GM12875 (cell line): ENCODE results near the gene CTRL.

Source experiments
- H3K4me3 ChIP-seq: one replicate; pipeline ENCODE4 v1.5.1; 2011; ENCODE audit warnings: low read depth, low read length, control low read depth
- CTCF ChIP-seq: IDR thresholded peaks from 2 replicates; pipeline ENCODE4 v1.5.1; 2011; ENCODE audit warnings: low read depth, mild to moderate bottlenecking, control low read depth, inconsistent platforms, low read length, moderate library complexity, borderline replicate concordance; ENCODE audit not compliant: insufficient read depth

CTRL gene

DNA sequence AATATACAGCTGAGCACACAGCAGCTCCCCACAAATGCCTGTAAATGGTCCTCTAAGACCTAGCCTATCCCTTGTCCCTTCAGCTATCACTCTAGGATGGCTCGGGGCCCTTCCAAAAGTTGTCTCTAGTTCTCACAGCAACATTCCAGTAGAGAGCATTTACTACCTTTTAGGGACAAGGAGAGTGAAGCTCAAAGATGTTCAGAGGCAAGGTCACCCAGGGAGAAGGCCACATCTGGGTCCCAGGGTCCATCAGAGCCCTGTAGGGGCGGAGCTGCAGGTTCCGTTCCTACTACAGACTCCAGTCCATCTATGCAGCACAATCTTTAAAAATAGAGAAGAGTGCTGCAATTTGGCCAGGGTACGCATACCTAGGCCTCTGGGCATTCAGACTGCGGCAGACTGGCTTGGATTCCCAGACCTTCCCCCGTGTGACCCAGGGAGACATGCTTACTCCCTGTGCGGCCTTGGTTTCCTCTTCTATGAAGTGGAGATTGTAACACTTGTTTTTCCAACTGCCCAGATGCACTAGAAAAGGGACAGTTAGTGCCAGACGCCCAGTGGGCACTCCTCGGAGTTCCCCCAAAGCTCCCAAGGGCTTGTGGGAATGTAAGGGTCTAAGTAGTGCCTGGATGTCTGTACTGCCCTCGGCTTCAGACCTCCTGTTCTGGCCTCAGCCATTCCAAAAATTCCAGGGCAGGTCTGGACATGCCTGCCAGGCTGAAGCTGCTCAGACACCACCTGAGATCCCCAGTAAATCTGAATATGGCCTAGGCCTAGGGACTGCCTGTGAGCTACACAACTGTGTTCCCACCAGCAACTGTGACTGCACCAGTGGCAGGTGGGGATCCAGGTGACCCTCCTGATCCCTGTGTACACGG, 34.2 kb upstream of the CTRL start:
- no peak for TF ChIP-seq CTCF
- no peak overlapping the region for H3K4me3 ChIP-seq

DNA sequence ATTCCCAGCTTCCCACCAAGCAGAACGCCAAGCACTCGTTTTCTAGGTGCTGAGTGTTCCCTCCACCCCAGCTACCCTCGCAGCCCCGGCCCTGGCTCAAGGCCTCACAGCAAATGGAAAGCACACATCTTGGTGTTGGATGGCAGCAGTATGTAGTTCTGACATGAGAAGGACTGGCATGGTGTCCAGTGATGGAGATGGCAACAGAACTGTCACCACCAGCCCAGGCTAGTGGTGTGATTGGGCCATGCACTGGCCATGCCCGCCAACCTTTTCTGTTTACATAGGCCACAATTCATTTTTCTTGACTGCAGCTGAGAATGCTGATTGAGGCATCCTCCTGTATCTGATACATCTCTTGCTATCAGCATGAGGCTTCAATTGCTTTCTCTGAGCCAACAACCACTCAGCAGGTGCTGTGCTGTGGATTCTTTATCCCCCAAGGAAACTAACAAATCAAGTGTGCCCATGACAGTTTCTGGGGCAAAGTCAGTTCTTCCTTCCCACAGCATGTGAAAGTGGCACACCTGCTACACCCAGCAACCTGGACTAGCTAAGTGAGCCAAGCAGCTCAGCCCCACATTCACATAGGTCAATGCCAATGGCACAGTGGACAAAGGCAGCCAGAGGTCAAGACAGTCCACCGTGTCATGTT, 32.9 kb upstream of the CTRL start:
- H3K4me3 ChIP-seq: no peak overlapping the region
- no peak for TF ChIP-seq CTCF

GRCh38 chr16:67963662-67964321, 32.1 kb upstream of the CTRL start:
- H3K4me3 ChIP-seq: no peak overlapping the region
- TF ChIP-seq CTCF: no peak

GRCh38 chr16:67963292-67963661, 31.6 kb upstream of the CTRL start:
- H3K4me3 ChIP-seq: no peak overlapping the region
- TF ChIP-seq CTCF: no peak

DNA sequence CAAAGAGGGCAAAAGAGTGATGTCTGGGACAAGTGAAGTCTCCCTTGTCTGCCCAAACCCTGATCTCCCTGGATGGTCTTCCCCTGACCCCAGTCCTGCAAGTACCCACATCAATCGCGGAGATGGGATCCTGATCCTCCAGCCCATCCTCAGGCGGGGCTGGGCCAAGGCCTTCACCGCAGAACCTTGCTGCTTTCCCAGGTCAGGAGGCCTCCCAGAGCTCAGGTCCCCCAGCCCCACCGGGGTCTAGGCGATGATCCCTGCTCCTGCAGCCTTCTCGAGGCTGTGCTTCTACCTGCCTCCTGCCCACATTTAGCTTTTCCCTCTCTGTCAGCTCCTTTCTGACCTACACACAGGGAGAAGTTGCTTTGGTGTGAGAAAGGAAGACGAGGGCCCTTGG, 30.5 kb upstream of the CTRL start:
- H3K4me3 ChIP-seq: no peak overlapping the region
- TF ChIP-seq CTCF: no peak

GRCh38 chr16:67961551-67961957, 29.9 kb upstream of the CTRL start:
- no peak overlapping the region for H3K4me3 ChIP-seq
- no peak for TF ChIP-seq CTCF
